Measurements from ENCODE around the gene POLD4. TPM values are rescaled to one million over a fixed set of nuclear protein-coding genes. Genes with fewer than 3 reads are reported as not detected.
A peak's percentile ranks its signal among the peaks of the same experiment; 100 is the strongest.

Gene POLD4
- polyA plus RNA-seq, 1 donor from 2014 or later = 384 TPM

DNA sequence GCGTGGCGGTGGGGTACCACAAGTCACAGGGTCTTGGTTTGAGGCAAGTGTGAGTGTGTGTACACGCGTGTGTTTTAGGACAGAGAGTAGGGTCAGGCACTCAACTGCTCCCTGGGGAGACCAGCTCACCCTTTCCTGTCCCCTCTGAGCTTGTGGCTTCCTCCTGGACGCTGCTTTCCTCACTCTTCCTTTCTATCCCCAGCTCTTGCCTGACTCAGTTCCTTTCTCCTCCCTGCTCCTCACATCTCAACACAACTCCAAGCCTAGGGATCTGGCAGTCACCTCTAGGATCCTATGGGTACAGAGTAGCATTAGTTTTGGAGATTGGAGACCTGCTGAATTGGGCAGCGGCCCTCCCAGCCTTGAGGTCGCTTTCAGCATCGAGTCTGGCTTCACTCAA, 15.9 kb upstream of the POLD4 start:
- H3K36me3 Mint-ChIP-seq = peaks cover 4% of the 10 kb centered on the region
- H3K27ac Mint-ChIP-seq = peak overlapping the region in 2 of 3 donors; percentile 47 to 69
- H3K9me3 Mint-ChIP-seq = no peaks in the 10 kb centered on the region
- H3K4me1 Mint-ChIP-seq = peaks cover 45 to 66% (median 61%) of the 10 kb centered on the region in 3 donors
- no peaks in the 10 kb centered on the region for H3K27me3 Mint-ChIP-seq
- peak overlapping the region; percentile 32 to 77 (median 66) for H3K4me3 Mint-ChIP-seq

DNA sequence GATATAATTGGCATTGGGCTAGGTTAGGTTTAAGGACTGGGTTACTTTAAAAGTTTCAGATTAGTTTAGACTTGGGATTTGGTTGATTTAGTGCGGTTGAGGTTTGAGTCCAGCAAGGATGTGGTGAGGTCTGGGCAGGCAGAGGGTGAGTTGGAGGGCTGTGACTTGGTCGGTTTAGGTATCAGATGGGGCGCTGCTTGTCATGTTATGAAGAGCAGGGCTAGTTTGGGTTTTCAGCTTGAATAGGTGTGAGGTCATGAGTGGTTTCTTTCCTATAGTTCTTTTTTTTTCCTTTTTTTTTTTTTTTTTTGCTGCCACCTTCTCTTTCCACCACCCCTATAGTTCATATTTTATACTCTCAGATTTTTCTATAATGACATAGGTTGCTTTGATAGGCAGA, 15.3 kb upstream of the POLD4 start:
- Mint-ChIP-seq H3K27me3 (no peaks in the 10 kb centered on the region), H3K27ac (peak overlapping the region; percentile 36 to 69 (median 59)), H3K9me3 (no peaks in the 10 kb centered on the region), H3K36me3 (peaks cover 4% of the 10 kb centered on the region), H3K4me1 (peaks cover 43 to 67% (median 58%) of the 10 kb centered on the region in 3 donors), H3K4me3 (peak overlapping the region in 3 of 4 donors; percentile 45 to 58 (median 55))

- H3K27ac Mint-ChIP-seq = peak overlapping the region; percentile 3 to 36 (median 15)
These were observed 14.4 kb upstream of the POLD4 start for GRCh38 chr11:67367761-67368227.

DNA sequence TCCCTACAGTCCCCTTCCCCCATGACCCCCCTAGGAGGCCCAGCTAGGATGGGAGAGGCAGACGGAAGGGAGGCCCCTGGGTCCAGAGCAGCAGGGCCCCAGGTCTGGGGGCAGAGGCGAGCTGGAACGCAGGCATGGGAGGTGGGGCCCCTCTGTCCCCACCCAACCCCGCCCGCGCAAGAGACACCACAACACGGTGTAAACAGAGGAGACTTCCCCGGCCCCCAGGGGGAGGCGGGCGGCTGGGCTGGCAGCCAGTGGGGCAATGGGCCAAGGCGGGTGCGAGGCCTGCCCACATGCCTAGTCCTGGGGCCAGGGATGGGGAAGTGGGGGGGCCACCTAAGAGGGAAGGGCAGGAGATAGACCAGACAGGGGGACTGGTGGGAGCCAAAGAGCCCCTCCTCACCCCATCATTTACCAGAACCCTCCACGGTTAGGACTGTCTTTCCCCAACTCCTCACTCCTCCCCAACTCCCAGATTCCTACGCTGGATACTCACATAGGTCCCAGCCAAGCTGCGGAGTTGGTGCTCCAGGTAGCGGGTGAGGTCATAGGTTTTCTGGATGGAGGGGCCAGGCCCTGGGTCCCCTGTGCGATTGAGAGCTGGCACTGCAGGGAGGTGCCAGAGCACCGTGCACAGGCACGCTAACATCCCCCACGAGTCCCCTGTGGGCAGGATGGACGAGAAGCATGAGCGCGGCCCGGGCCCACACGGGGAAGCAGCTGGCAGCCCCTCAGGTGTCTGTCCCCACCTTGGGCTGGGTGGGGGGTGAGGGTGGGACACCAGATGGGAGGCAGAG, 13.8 kb upstream of the POLD4 start:
- H3K27ac Mint-ChIP-seq = peak overlapping the region in 2 of 3 donors; percentile 3 to 36
- H3K4me3 Mint-ChIP-seq = peak overlapping the region in 1 of 4 donors; percentile 83
- peaks cover 46 to 75% (median 60%) of the 10 kb centered on the region in 3 donors for H3K4me1 Mint-ChIP-seq
- H3K36me3 Mint-ChIP-seq = peaks cover 4% of the 10 kb centered on the region
- no peaks in the 10 kb centered on the region for H3K27me3 Mint-ChIP-seq
- no peaks in the 10 kb centered on the region for H3K9me3 Mint-ChIP-seq

More at GRCh38 chr11:67367761-67368227, 14.4 kb upstream of the POLD4 start:
- peaks cover 42 to 69% (median 60%) of the 10 kb centered on the region in 3 donors for H3K4me1 Mint-ChIP-seq
- peaks cover 4% of the 10 kb centered on the region for H3K36me3 Mint-ChIP-seq
- no peaks in the 10 kb centered on the region for H3K9me3 Mint-ChIP-seq
- peak overlapping the region in 3 of 4 donors; percentile 55 to 83 (median 56) for H3K4me3 Mint-ChIP-seq
- H3K27me3 Mint-ChIP-seq = no peaks in the 10 kb centered on the region

- Mint-ChIP-seq H3K4me1 (peaks cover 53 to 72% (median 57%) of the 10 kb centered on the region in 3 donors), H3K4me3 (peak overlapping the region in 2 of 4 donors; percentile 24 to 71), H3K36me3 (peaks cover 3% of the 10 kb centered on the region), H3K27ac (peak overlapping the region in 2 of 3 donors; percentile 75 to 83), H3K27me3 (no peaks in the 10 kb centered on the region), H3K9me3 (no peaks in the 10 kb centered on the region)
These were observed 13.2 kb upstream of the POLD4 start for GRCh38 chr11:67366546-67366945.

DNA sequence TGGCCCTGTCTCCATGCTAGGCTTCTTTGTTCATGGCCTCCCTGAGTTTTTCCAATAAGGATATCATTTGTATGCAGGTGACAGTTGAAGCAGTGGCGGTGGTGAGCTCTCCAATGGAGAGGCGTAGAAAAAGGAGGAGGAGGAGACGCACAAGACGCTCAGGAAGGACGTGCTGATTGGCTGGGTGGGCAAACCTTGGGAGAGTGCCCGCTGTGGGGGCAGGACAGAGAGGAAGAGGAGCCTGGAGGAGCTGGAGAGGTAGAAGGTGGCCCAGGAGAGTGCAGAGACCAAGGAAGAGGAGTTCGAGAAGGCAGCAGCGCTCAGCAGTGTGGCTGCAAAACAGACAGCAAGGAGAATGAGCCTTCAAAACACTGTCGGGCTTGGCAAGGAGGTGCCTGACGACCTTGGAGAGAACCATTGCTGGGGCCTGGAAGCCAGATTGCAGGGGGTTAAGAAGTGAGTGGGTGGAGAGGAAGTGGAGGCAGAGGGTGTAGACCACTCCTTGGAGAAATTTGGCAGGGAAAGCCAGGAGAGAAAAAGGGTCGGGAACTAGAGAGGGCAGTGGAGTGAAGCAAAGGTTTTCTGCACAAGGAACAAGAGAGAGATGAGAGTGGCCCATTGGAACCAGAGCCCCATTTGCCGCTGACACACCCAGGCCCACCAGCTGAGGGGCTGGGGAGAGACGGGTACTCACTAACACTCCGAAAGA, 12.5 kb upstream of the POLD4 start:
- Mint-ChIP-seq H3K4me1 (peaks cover 52 to 71% (median 57%) of the 10 kb centered on the region in 3 donors), H3K36me3 (peaks cover 3% of the 10 kb centered on the region), H3K27me3 (no peaks in the 10 kb centered on the region), H3K27ac (peak overlapping the region in 2 of 3 donors; percentile 75 to 83), H3K9me3 (no peaks in the 10 kb centered on the region), H3K4me3 (peak overlapping the region in 2 of 4 donors; percentile 51 to 70)

- Mint-ChIP-seq H3K27me3 (no peaks in the 10 kb centered on the region), H3K4me3 (peak overlapping the region in 3 of 4 donors; percentile 60 to 63 (median 61)), H3K4me1 (peaks cover 49 to 64% (median 57%) of the 10 kb centered on the region in 3 donors), H3K9me3 (no peaks in the 10 kb centered on the region), H3K27ac (peak overlapping the region; percentile 80 to 90 (median 83)), H3K36me3 (peaks cover 3% of the 10 kb centered on the region)
These were observed 11.7 kb upstream of the POLD4 start for GRCh38 chr11:67364783-67365722.

DNA sequence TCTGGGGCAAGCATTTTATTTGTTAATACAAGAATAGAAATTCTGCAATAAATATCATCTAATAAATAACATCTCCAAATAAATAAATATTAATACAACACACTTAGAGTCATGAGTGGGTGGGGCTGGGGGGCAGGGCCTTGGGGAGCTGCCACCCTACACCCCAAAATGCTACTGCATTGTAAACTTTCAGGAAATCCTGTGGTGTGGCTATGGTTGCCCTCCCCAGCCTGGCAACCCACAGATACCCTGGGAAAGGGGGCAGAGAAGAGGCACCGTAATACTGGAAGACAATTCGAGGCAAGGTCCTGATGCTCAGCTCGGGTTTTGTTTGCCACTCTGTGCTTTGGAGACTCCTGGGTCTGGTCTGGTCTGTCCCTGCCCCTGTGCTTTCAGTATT, 10.8 kb upstream of the POLD4 start:
- H3K4me1 Mint-ChIP-seq = peaks cover 40 to 56% (median 52%) of the 10 kb centered on the region in 3 donors

DNA sequence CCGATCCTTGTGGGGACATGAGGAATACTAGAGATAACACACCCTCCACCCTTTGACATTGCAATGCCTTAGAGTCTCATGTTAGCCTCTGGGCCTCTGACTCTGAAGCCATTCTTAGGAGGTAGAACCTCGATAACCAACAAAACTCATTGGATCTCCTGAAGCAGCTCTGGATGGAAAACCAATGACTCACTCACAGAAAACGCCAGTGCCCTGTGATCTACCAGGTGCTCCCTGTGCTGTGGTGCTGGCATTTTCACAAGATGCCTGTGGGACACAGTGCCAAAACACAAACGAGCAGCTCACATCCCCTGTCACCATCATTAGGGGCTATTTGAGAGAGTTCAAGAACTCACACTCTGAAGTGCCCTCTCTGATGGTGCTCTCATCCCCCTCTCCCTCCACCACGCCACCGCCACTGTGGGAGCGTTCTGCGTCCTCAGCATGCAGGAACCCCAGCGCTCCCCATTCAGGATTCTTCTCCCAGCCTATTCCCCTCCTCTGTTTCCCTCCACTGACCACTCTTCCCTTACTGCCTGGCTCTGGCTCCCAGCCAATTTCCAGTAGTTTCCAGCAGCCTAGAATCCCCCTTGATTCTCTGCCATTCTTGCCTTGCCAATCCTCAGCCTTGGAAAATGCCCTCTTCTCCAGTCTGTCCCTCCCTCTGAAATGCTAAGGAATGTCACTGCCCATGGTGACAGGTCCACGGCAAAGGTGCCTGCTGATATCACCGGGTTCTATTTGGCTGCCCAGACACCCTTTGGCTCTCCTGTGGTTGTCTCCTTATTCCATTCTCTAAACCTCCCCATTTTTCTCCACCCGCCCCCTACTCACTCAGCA, 4.7 kb upstream of the POLD4 start:
- peak overlapping the region in 2 of 3 donors; percentile 15 to 35 for H3K27ac Mint-ChIP-seq
- peak overlapping the region in 1 of 4 donors; percentile 77 for H3K4me3 Mint-ChIP-seq
- peaks cover 30 to 55% (median 43%) of the 10 kb centered on the region in 3 donors for H3K4me1 Mint-ChIP-seq
- H3K36me3 Mint-ChIP-seq = no peaks in the 10 kb centered on the region
- no peaks in the 10 kb centered on the region for H3K9me3 Mint-ChIP-seq
- H3K27me3 Mint-ChIP-seq = no peaks in the 10 kb centered on the region

More for the DNA sequence above, 10.8 kb upstream of the POLD4 start:
- Mint-ChIP-seq H3K4me3 (peak overlapping the region in 1 of 4 donors; percentile 60), H3K27me3 (no peaks in the 10 kb centered on the region), H3K27ac (peak overlapping the region in 2 of 3 donors; percentile 80 to 90), H3K36me3 (peaks cover 3% of the 10 kb centered on the region), H3K9me3 (no peaks in the 10 kb centered on the region)

DNA sequence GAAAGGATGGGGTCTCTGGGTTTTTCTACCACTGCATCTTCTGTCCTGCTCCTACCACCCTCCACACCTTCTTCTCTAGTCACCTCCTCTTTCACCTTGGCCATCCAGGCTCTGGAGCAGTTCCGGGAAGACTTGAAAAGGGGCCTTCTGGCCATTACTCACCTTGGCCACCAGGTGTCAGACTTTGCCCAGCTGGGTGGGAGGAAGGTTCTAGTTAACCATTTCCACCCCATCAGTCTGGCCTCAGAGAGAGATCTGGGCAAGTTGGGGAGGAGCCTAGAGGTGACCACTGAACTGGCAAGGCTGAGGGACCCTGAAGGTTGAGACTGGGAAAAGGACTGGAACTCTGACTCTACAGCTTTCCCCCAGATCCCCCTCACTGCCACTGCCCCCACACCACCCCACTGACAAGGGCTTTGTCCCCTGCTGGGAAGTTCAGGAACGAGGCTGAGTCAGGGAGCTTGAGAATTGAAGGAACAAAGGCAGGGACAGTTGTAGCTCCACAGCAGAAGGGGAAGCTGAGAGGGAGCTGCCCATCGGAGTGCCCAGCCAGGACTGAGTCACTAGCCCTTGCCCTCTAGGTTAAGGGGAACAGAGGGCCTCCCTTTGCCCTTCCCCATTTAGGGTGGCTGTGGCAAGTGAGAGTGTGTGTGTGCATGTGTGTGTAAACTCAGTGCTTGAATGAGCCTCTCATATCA, 3.7 kb upstream of the POLD4 start:
- no peaks in the 10 kb centered on the region for H3K9me3 Mint-ChIP-seq
- H3K27me3 Mint-ChIP-seq = no peaks in the 10 kb centered on the region
- H3K36me3 Mint-ChIP-seq = no peaks in the 10 kb centered on the region
- H3K4me1 Mint-ChIP-seq = peaks cover 21 to 48% (median 41%) of the 10 kb centered on the region in 3 donors
- H3K27ac Mint-ChIP-seq = peak overlapping the region; percentile 15 to 47 (median 29)
- peak overlapping the region; percentile 1 to 94 (median 54) for H3K4me3 Mint-ChIP-seq

GRCh38 chr11:67356387-67356863, 3.1 kb upstream of the POLD4 start:
- H3K27ac Mint-ChIP-seq = peak overlapping the region; percentile 6 to 47 (median 29)
- peaks cover 17 to 46% (median 42%) of the 10 kb centered on the region in 3 donors for H3K4me1 Mint-ChIP-seq

GRCh38 chr11:67355794-67356386, 2.5 kb upstream of the POLD4 start:
- Mint-ChIP-seq H3K9me3 (no peaks in the 10 kb centered on the region), H3K4me1 (peaks cover 19 to 49% (median 48%) of the 10 kb centered on the region in 3 donors), H3K36me3 (no peaks in the 10 kb centered on the region), H3K27ac (peak overlapping the region in 2 of 3 donors; percentile 16 to 63), H3K4me3 (peak overlapping the region in 3 of 4 donors; percentile 58 to 80 (median 79)), H3K27me3 (no peaks in the 10 kb centered on the region)

More at GRCh38 chr11:67356387-67356863, 3.1 kb upstream of the POLD4 start:
- H3K9me3 Mint-ChIP-seq = no peaks in the 10 kb centered on the region
- no peaks in the 10 kb centered on the region for H3K36me3 Mint-ChIP-seq
- peak overlapping the region; percentile 1 to 94 (median 54) for H3K4me3 Mint-ChIP-seq
- H3K27me3 Mint-ChIP-seq = no peaks in the 10 kb centered on the region

Measured in IgD-negative memory B cell (primary cell).